Measurements from ENCODE around the gene ACY1.
"Not testable (repeated sequence)": the region's sequence is repeated elsewhere in the genome, so short reads cannot be mapped to it uniquely, and the experiment has no call there.

The ACY1 gene

GRCh38 chr3:52030714-52031310 lies 47.5 kb downstream of the ACY1 start:
- DNase-seq = no peak

DNA sequence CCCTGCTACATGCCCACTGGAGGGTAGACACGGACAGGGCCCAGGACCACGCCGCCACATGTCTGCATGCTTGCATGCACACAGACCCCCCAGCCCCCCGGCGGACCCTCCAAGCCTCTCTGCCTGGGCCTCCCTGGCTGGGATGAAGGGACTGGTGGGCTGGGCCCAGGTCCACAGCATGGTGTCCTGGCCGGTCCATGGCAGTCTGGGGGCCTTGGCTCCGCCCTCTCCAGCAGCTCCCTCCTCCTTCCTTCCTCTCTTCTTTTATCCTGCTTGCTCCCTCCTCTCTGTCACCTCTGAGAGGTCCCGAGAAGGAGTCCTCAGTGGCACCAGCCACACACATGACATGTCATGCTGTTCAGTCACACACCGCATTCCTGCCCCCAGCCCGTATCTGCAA lies 48.6 kb downstream of the ACY1 start:
- DNase-seq = no peak

DNA sequence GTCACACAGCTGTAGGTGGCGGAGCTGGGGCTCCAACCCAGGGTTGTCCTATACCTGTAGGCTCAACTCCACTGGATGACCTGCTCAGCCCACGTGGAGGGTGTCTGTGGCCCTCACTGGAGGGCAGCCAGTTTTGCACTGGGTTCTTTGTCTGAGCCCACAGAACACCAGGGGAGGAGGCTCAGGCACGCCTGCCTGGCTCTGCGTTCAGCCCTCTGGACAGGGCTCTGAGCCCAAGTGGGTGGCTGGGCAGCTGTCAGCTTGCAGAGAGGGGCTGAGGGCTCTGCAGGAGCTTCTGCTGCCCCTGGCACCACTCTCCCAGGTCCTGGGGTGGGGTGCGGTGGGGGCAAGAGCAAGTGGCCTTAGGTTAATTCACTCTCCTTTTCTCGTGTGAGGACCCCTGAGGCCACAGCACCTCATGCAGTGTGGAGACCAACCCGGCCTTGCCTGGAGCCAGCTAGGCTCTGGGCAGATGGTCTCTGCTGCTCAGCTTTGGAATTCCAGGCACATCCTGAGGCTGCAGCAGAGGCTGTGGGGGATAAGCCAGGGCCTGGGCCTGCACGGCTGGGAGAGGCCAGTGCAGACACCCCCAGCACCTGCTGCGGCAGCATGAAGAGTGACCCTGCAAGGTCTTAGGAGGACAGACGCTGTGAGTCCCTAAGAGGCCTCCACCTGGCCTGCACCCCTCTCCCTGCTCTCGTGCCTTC lies 49.5 kb downstream of the ACY1 start:
- no peak for DNase-seq

DNA sequence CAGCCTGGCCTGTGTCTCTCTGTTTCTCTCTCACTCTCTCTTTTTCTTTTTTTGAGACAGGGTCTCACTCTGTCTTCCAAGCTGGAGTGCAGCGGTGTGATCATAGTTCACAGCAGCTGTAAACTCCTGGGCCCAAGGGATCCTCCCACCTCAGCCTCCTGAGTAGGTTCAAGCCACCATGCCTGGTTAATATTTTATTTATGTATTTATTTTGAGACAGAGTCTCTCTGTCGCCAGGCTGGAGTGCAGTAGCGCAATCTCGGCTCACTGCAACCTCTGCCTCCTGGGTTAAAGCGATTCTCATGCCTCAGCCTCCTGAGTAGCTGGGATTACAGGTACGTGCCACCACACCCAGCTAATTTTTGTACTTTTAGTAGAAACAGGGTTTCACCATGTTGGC lies 50.4 kb downstream of the ACY1 start:
- DNase-seq = not testable (repeated sequence)

- no peak for DNase-seq
Observed at GRCh38 chr3:52034212-52034611, 50.9 kb downstream of the ACY1 start.

DNA sequence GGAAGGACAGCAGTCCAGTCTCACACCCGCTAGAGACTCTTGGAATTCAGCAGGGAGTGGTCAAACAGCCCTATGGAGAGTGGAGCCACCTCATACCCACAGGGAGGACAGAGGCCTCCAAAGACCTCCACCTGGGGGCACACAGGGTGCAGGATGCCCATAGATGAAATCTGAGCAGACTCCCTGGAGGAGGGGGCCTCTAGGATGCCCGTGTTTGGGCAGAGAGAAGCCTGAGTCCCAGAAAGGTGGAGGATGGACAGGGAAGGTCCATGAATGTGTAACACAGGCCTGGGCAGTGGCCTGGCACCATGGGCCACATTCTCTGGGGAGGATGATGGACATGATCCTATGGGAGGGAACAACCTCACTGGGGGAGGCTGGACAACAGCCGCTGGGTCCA lies 51.3 kb downstream of the ACY1 start:
- DNase-seq = no peak

GRCh38 chr3:52036222-52036694 lies 52.9 kb downstream of the ACY1 start:
- no peak for DNase-seq

DNA sequence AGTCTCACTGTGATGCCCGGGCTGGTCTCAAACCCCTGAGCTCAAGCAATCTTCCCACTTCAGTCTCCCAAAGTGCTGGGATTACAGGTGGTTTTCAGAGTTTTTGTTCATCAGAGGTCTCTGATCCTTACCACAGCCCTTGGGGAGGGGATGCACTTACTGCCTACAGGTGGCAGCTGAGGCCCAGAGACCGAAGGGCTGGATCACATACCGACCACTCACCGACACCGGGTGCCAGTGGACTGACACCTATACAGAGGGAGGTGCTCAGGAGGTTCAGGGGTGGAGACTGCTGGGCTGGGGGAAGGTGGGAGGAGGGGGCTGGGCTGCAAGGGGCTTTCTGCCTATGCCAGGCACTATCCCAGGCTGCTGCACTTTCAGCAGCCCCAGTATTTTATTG lies 53.5 kb downstream of the ACY1 start:
- DNase-seq = no peak

GRCh38 chr3:52037291-52037690 lies 54.0 kb downstream of the ACY1 start:
- DNase-seq = no peak

DNA sequence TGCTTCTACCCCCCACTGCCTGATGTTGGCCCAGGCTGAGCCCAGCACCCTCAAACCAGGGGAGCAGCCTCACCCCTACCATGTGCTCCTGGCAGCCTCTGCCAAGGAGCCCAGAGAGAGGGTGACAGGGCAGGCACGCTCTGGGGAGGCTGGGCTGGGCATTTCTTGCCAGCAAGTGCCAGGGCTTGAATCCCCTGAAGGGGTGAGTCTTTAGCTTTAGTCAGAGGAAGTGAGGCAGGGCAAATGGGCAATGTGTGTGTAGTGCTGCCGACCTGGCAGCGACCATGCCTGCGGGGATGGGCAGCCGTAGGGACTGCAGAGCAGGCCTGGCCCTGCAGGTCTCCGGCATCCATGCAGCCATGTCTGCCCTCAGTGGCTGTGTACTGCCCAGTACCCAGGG lies 54.9 kb downstream of the ACY1 start:
- no peak for DNase-seq

Data from activated CD4-positive, alpha-beta T cell treated with anti-CD3 and anti-CD28 coated beads, Interleukin-2, amount 50 U/mL, for 4 hours (primary cell).